ENCODE results near the gene SMURF2. TPM values are rescaled to one million over a fixed set of nuclear protein-coding genes. Genes with fewer than 3 reads are reported as not detected.

Gene SMURF2
- total RNA-seq, 1 experiment from 2014 or later = 24.7 TPM

DNA sequence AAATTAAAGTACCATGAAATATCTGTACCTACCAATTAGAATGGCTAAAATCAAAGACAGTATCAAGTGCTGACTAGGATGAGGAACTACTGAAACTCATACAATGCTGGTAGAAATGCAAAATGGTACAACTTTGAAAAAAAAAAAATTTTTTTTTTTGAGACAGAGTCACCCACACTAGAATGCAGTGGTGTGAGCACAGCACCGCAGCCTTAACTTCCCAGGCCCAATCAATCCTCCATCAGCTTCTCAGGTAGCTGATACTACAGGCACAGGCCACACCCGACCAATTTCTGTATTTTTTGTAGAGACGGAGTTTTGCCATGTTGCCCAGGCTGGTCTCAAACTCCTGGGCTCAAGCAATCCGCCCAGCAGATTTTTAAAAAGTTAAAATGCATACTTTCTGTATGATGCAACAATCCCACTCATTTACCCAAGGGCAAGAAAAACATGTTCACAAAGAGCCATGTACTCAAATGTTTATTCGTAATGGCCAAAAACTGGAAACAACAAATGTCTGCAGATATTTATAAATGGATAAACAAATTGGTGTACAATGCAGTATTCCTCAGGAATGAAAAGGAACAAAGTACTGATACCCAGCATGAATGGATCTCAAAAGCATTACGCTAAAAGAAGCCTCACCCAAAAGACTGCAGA, 8.7 kb downstream of the SMURF2 start:
- no TSS peak for BruUV-seq (replicated peaks)
- peak overlapping the region; percentile 65 for H3K27ac ChIP-seq (ENCODE audit: low read depth, low read length, poor library complexity, severe bottlenecking)
- no peak overlapping the region for H3K4me3 ChIP-seq (ENCODE audit: low read depth, low read length, poor library complexity, severe bottlenecking)
- intact Hi-C loops (cut with micrococcal nuclease; ENCODE audit: unreplicated experiment) = no loop called here
- ChIA-PET CTCF (no interaction called here), POLR2A (ENCODE audit: low non-redundant PET) (no interaction called here)
- no peaks in the 10 kb centered on the region for H3K36me3 ChIP-seq (ENCODE audit: insufficient read depth, low read length, poor library complexity, severe bottlenecking)
- H3K4me1 ChIP-seq (ENCODE audit: insufficient read depth, low read length, poor library complexity, severe bottlenecking) = no peaks in the 10 kb centered on the region
- no peak for TF ChIP-seq EZH2 (IDR thresholded peaks at IDR 0.05; ENCODE audit: borderline replicate concordance, low read depth, low read length, poor library complexity, severe bottlenecking)
- TF ChIP-seq CTCF (conservative IDR thresholded peaks at IDR 0.05; ENCODE audit: low read depth, low read length) = no peak
- peaks cover 11% of the 10 kb centered on the region for H3K9me3 ChIP-seq (ENCODE audit: low read depth, low read length, poor library complexity, severe bottlenecking)
- no peak for DNase-seq (ENCODE audit: low spot score)
- no peaks in the 10 kb centered on the region for H3K27me3 ChIP-seq (replicated peaks; ENCODE audit: insufficient read depth, low read depth, low read length, poor library complexity)

DNA sequence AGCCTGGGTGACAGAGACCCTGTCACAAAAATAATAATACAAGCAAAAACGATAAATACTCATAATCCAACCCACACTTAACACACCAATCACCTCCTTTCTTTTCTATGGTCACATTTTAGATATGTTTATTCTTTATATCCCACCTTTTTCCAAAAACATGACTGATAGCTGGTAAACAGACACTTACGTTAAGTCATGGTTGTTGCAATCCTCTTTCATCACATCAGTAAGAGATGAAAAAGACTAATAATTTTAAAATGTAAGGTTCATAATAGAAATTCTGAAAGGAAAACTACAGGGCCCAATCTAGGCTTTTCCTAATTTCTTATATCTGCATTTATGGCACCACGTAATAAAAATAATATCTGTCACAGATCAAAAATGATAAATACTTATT, 10.2 kb downstream of the SMURF2 start:
- BruUV-seq (replicated peaks) = no TSS peak
- POLR2A ChIA-PET (ENCODE audit: low non-redundant PET) = no interaction called here
- intact Hi-C loops (cut with micrococcal nuclease; ENCODE audit: unreplicated experiment) = no loop called here
- DNase-seq (ENCODE audit: low spot score) = no peak
- H3K36me3 ChIP-seq (ENCODE audit: insufficient read depth, low read length, poor library complexity, severe bottlenecking) = no peaks in the 10 kb centered on the region
- H3K4me3 ChIP-seq (ENCODE audit: low read depth, low read length, poor library complexity, severe bottlenecking) = no peak overlapping the region
- H3K27ac ChIP-seq (ENCODE audit: low read depth, low read length, poor library complexity, severe bottlenecking) = no peak overlapping the region
- H3K27me3 ChIP-seq (replicated peaks; ENCODE audit: insufficient read depth, low read depth, low read length, poor library complexity) = no peaks in the 10 kb centered on the region
- H3K4me1 ChIP-seq (ENCODE audit: insufficient read depth, low read length, poor library complexity, severe bottlenecking) = no peaks in the 10 kb centered on the region
- CTCF ChIA-PET = interaction anchor here (0.6 kb wide), 1 partner anchor 85 kb away, joined by 15 read pairs; no protein-coding TSS in a partner anchor
- TF ChIP-seq EZH2 (IDR thresholded peaks at IDR 0.05; ENCODE audit: borderline replicate concordance, low read depth, low read length, poor library complexity, severe bottlenecking) (no peak), CTCF (conservative IDR thresholded peaks at IDR 0.05; ENCODE audit: low read depth, low read length) (no peak)
- H3K9me3 ChIP-seq (ENCODE audit: low read depth, low read length, poor library complexity, severe bottlenecking) = peaks cover 11% of the 10 kb centered on the region

GRCh38 chr17:64648234-64648633, 13.9 kb downstream of the SMURF2 start:
- H3K4me1 ChIP-seq (ENCODE audit: insufficient read depth, low read length, poor library complexity, severe bottlenecking) = no peaks in the 10 kb centered on the region
- POLR2A ChIA-PET (ENCODE audit: low non-redundant PET) = no interaction called here
- CTCF ChIA-PET = no interaction called here

More at GRCh38 chr17:64648234-64648633, 13.9 kb downstream of the SMURF2 start:
- no peak for DNase-seq (ENCODE audit: low spot score)
- H3K27ac ChIP-seq (ENCODE audit: low read depth, low read length, poor library complexity, severe bottlenecking) = no peak overlapping the region
- no TSS peak for BruUV-seq (replicated peaks)
- H3K4me3 ChIP-seq (ENCODE audit: low read depth, low read length, poor library complexity, severe bottlenecking) = no peak overlapping the region
- no peaks in the 10 kb centered on the region for H3K27me3 ChIP-seq (replicated peaks; ENCODE audit: insufficient read depth, low read depth, low read length, poor library complexity)
- intact Hi-C loops (cut with micrococcal nuclease; ENCODE audit: unreplicated experiment) = loop anchor here (5.0 kb wide), 1 partner anchor 141 kb away; the partner anchor contains the start of genes CEP95 and DDX5
- no peaks in the 10 kb centered on the region for H3K36me3 ChIP-seq (ENCODE audit: insufficient read depth, low read length, poor library complexity, severe bottlenecking)
- H3K9me3 ChIP-seq (ENCODE audit: low read depth, low read length, poor library complexity, severe bottlenecking) = no peaks in the 10 kb centered on the region
- TF ChIP-seq EZH2 (IDR thresholded peaks at IDR 0.05; ENCODE audit: borderline replicate concordance, low read depth, low read length, poor library complexity, severe bottlenecking) (no peak), CTCF (conservative IDR thresholded peaks at IDR 0.05; ENCODE audit: low read depth, low read length) (no peak)

All from A673 (cell line).